Loucy (cell line): ENCODE measurements around the gene DENND4A.

Experiments
- H2AFZ ChIP-seq: fragments of 200-600 bp; sonication (generic); 2 replicates; pipeline ENCODE4 v1.6.0; 2016; ENCODE audit warnings: antibody characterized with exemption, mild to moderate bottlenecking, low read length, moderate library complexity
- H3F3A ChIP-seq: fragments of 200-600 bp; 2 replicates; pipeline ENCODE4 v1.6.0; 2016; ENCODE audit warnings: antibody characterized with exemption, low read depth, mild to moderate bottlenecking
- H3K27me3 ChIP-seq: fragments of 200-600 bp; sonication (generic); 2 replicates; pipeline ENCODE4 v1.6.1; 2014; ENCODE audit warnings: low read length, mild to moderate bottlenecking; ENCODE audit not compliant: insufficient read depth, poor library complexity, severe bottlenecking
- H3K36me3 ChIP-seq: fragments of 200-600 bp; sonication (generic); 2 replicates; pipeline ENCODE4 v1.6.1; 2016; ENCODE audit warnings: low read length; ENCODE audit not compliant: insufficient read depth
- H3K4me1 ChIP-seq: fragments of 200-600 bp; sonication (generic); 2 replicates; pipeline ENCODE4 v1.5.1; 2014; ENCODE audit warnings: low read length, mild to moderate bottlenecking; ENCODE audit not compliant: insufficient read depth, poor library complexity, severe bottlenecking
- H3K4me2 ChIP-seq: fragments of 200-600 bp; sonication (generic); 2 replicates; pipeline ENCODE4 v1.6.0; 2014; ENCODE audit warnings: antibody characterized with exemption, low read length, low read depth, mild to moderate bottlenecking; ENCODE audit not compliant: poor library complexity, severe bottlenecking
- H3K4me3 ChIP-seq: fragments of 200-600 bp; sonication (generic); 2 replicates; pipeline ENCODE4 v1.5.1; 2014; ENCODE audit warnings: low read length, mild to moderate bottlenecking, mixed read lengths; ENCODE audit not compliant: poor library complexity, severe bottlenecking
- H3K79me2 ChIP-seq: fragments of 200-600 bp; sonication (generic); 2 replicates; pipeline ENCODE4 v1.6.1; 2014; ENCODE audit warnings: low read length; ENCODE audit not compliant: insufficient read depth
- H3K9ac ChIP-seq: fragments of 200-600 bp; sonication (generic); 2 replicates; pipeline ENCODE4 v1.6.0; 2014; ENCODE audit warnings: mild to moderate bottlenecking, low read depth, low read length, moderate library complexity; ENCODE audit not compliant: poor library complexity, severe bottlenecking
- H3K9me2 ChIP-seq: fragments of 200-600 bp; sonication (generic); replicated peaks from 2 replicates; pipeline ENCODE4 v1.6.1; 2016; ENCODE audit warnings: low read depth, low read length, mixed read lengths
- H3K9me3 ChIP-seq: fragments of 200-600 bp; sonication (generic); 2 replicates; pipeline ENCODE4 v1.6.1; 2014; ENCODE audit warnings: mild to moderate bottlenecking, antibody characterized with exemption, low read length, low read depth; ENCODE audit not compliant: insufficient read depth
- H4K20me1 ChIP-seq: fragments of 200-600 bp; sonication (generic); 2 replicates; pipeline ENCODE4 v1.6.0; 2014; ENCODE audit warnings: antibody characterized with exemption, low read length, mild to moderate bottlenecking; ENCODE audit not compliant: insufficient read depth, poor library complexity, severe bottlenecking
- CTCF ChIP-seq: fragments of 200-600 bp; sonication (generic); conservative IDR thresholded peaks from 2 replicates; pipeline ENCODE4 v1.5.1; 2014; ENCODE audit warnings: mild to moderate bottlenecking, antibody characterized with exemption, low read length
- EZH2phosphoT487 ChIP-seq: fragments of 200-600 bp; IDR thresholded peaks from 2 replicates; pipeline ENCODE4 v1.6.1; 2018; ENCODE audit warnings: antibody characterized with exemption, mild to moderate bottlenecking, moderate library complexity, borderline replicate concordance

Gene DENND4A

DNA sequence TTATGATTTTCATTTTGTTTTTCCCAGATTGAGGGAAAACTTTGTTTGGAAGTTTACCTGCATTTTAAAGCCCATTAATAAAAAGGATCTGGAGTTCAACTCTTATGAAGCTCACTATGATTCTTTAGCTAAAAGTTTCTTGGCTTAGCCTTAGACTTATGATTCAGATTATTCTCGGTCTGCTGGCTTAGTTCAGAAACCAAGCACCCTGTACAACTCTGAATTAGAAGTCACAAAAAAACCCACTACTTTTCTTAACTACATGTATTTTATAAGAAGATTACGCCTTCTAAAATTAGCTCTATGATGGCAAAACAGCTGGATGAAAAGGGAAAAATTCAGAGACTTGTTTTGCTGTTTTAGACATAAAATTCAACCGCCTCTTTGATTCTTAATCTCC lies 14.3 kb upstream of the DENND4A start:
- peak overlapping the region; percentile 24; the same call in 1 of the 2 replicates for H2AFZ ChIP-seq
- no peaks in the 10 kb centered on the region for H3K9me2 ChIP-seq
- H4K20me1 ChIP-seq: no peaks in the 10 kb centered on the region
- no peaks in the 10 kb centered on the region for H3K27me3 ChIP-seq
- no peaks in the 10 kb centered on the region for H3K9me3 ChIP-seq
- no peaks in the 10 kb centered on the region for H3K36me3 ChIP-seq
- H3F3A ChIP-seq: no peaks in the 10 kb centered on the region
- no peaks in the 10 kb centered on the region for H3K79me2 ChIP-seq
- H3K9ac ChIP-seq: no peak overlapping the region
- TF ChIP-seq CTCF (no peak), EZH2phosphoT487 (no peak)
- H3K4me3 ChIP-seq: no peak overlapping the region
- H3K4me1 ChIP-seq: peaks cover 28% of the 10 kb centered on the region
- H3K4me2 ChIP-seq: no peak overlapping the region

DNA sequence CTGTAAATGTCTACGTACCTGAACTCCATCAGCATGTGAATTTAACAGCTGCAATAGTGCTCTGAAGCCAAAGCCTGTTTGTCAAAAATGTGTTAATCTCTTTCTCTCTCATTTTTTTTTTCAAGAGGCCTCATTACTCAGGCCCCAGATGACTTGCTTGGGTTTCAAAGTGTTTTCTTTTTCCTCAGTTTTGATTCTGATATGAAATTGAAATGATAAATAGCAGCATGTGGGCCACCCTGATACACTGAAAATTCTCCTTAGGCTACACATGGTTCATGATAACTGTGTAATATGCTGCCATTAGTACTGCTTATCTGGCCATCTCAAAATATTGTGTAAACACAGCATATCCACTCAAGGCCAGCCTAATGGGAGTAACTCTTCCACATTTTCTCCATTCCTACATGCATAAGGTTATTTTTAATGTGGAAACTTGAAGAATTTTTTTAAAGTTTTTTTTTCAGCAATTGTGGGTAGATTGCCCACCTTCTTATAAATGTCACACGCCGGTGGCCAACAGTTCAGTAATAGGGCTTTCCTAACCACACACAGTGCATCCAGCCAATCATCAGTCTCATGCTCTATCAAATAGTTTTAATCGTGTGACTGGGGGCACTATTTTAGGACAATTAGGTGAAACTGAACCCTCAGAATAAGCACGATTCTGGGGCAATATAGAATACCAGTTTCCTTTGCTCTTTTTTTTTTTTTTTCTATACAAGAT lies 13.1 kb upstream of the DENND4A start:
- Histone ChIP-seq H3K27me3 (no peaks in the 10 kb centered on the region), H3K79me2 (no peaks in the 10 kb centered on the region), H3F3A (no peaks in the 10 kb centered on the region), H3K4me3 (no peak overlapping the region), H3K36me3 (no peaks in the 10 kb centered on the region), H3K9me2 (no peaks in the 10 kb centered on the region), H3K4me1 (peaks cover 28% of the 10 kb centered on the region), H2AFZ (peak overlapping the region; percentile 81), H4K20me1 (no peaks in the 10 kb centered on the region), H3K9me3 (no peaks in the 10 kb centered on the region), H3K4me2 (no peak overlapping the region), H3K9ac (no peak overlapping the region)
- no peak for TF ChIP-seq EZH2phosphoT487
- no peak for TF ChIP-seq CTCF

GRCh38 chr15:65804252-65804931 lies 12.3 kb upstream of the DENND4A start:
- peak overlapping the region; percentile 81 for H2AFZ ChIP-seq
- no peak for TF ChIP-seq EZH2phosphoT487
- TF ChIP-seq CTCF: no peak
- no peaks in the 10 kb centered on the region for H3F3A ChIP-seq

More at GRCh38 chr15:65804252-65804931, 12.3 kb upstream of the DENND4A start:
- H3K9me3 ChIP-seq: no peaks in the 10 kb centered on the region
- no peaks in the 10 kb centered on the region for H3K9me2 ChIP-seq
- H3K36me3 ChIP-seq: no peaks in the 10 kb centered on the region
- no peak overlapping the region for H3K9ac ChIP-seq
- H3K79me2 ChIP-seq: no peaks in the 10 kb centered on the region
- no peak overlapping the region for H3K4me2 ChIP-seq
- no peaks in the 10 kb centered on the region for H3K27me3 ChIP-seq
- H3K4me3 ChIP-seq: no peak overlapping the region
- peaks cover 28% of the 10 kb centered on the region for H3K4me1 ChIP-seq
- no peaks in the 10 kb centered on the region for H4K20me1 ChIP-seq
